GM21528 (cell line): ENCODE results near the gene ASB16.
A peak's percentile ranks its signal among the peaks of the same experiment; 100 is the strongest.

Experiments used
- ATAC-seq: cut with Tn5 transposase; IDR thresholded peaks from one replicate; pipeline ENCODE4 v1.9.1; 2021; ENCODE audit warnings: mild to moderate bottlenecking, moderate library complexity; ENCODE audit not compliant: unreplicated experiment, low FRiP score

Gene ASB16

GRCh38 chr17:44205962-44206824 is 35.7 kb downstream of the ASB16 start:
- no peak for ATAC-seq

GRCh38 chr17:44206825-44207155 is 36.3 kb downstream of the ASB16 start:
- ATAC-seq = no peak

GRCh38 chr17:44207319-44207718 is 36.8 kb downstream of the ASB16 start:
- no peak for ATAC-seq

GRCh38 chr17:44207743-44208142 is 37.2 kb downstream of the ASB16 start:
- no peak for ATAC-seq

- ATAC-seq = no peak
Measured at GRCh38 chr17:44209786-44210341, 39.4 kb downstream of the ASB16 start.

- peak; percentile 54 for ATAC-seq
Measured at GRCh38 chr17:44210342-44211192, 40.1 kb downstream of the ASB16 start.

- no peak for ATAC-seq
Measured at GRCh38 chr17:44211281-44212265, 41.1 kb downstream of the ASB16 start.

GRCh38 chr17:44212507-44213402 is 42.3 kb downstream of the ASB16 start:
- ATAC-seq = no peak

GRCh38 chr17:44213403-44214229 is 43.1 kb downstream of the ASB16 start:
- ATAC-seq = no peak

- no peak for ATAC-seq
Measured at GRCh38 chr17:44214230-44214494, 43.7 kb downstream of the ASB16 start.

GRCh38 chr17:44214896-44215295 is 44.4 kb downstream of the ASB16 start:
- no peak for ATAC-seq

- no peak for ATAC-seq
Measured at GRCh38 chr17:44216173-44216572, 45.7 kb downstream of the ASB16 start.

- ATAC-seq = no peak
Measured at GRCh38 chr17:44216694-44217093, 46.2 kb downstream of the ASB16 start.

GRCh38 chr17:44217738-44218343 is 47.3 kb downstream of the ASB16 start:
- no peak for ATAC-seq

GRCh38 chr17:44218344-44219107 is 48.0 kb downstream of the ASB16 start:
- ATAC-seq = peak; percentile 37

GRCh38 chr17:44219108-44219615 is 48.7 kb downstream of the ASB16 start:
- ATAC-seq = peak; percentile 35

GRCh38 chr17:44219616-44220212 is 49.2 kb downstream of the ASB16 start, which contains the start of gene UBTF:
UBTF (minus strand) TSS chr17:44219675; CDS start chr17:44218229, 1,446 bp downstream.
- peak; percentile 3 for ATAC-seq
